DND-41 (cell line): ENCODE measurements around the gene TRIM39.

Experiments used
- ATAC-seq: fragments of 200-7000 bp; cut with Tn5 transposase; 3 replicates; pipeline ENCODE4 v1.9.1; 2021; ENCODE audit warnings: low read depth; ENCODE audit not compliant: insufficient read depth
- DNase-seq: peaks from one replicate; pipeline ENCODE4 v3.0.0-alpha.2; 2020
- H2AFZ ChIP-seq: 2 replicates; pipeline ENCODE4 v1.6.0; 2012; ENCODE audit warnings: low read depth, low read length
- H3K27ac ChIP-seq: 2 replicates; pipeline ENCODE4 v1.5.1; 2012; ENCODE audit warnings: low read length, inconsistent platforms
- H3K27me3 ChIP-seq: fragments of 200-600 bp; sonication (generic); 2 replicates; pipeline ENCODE4 v1.6.0; 2012; ENCODE audit warnings: low read length, mild to moderate bottlenecking, inconsistent platforms; ENCODE audit not compliant: insufficient read depth, poor library complexity
- H3K36me3 ChIP-seq: 2 replicates; pipeline ENCODE4 v1.5.1; 2012; ENCODE audit warnings: low read length, inconsistent platforms; ENCODE audit not compliant: insufficient read depth
- H3K4me1 ChIP-seq: 2 replicates; pipeline ENCODE4 v1.5.1; 2012; ENCODE audit warnings: mild to moderate bottlenecking, low read length; ENCODE audit not compliant: insufficient read depth
- H3K4me2 ChIP-seq: 2 replicates; pipeline ENCODE4 v1.6.0; 2012; ENCODE audit warnings: mild to moderate bottlenecking, moderate library complexity, low read length, inconsistent platforms; ENCODE audit not compliant: insufficient read depth
- H3K4me3 ChIP-seq, 2 experiments: fragments of 200-600 bp in 1 of 2; shearing (Covaris generic) in 1 of 2; 2 replicates each; pipeline ENCODE4 v1.5.1; 2012 to 2016; ENCODE audit warnings: inconsistent platforms in 2 of 2, low read length in 2 of 2, mild to moderate bottlenecking in 2 of 2, low read depth in 1 of 2, moderate library complexity in 1 of 2
- H3K79me2 ChIP-seq: 2 replicates; pipeline ENCODE4 v1.6.0; 2012; ENCODE audit warnings: low read length, inconsistent platforms; ENCODE audit not compliant: insufficient read depth
- H3K9ac ChIP-seq: 2 replicates; pipeline ENCODE4 v1.6.0; 2012; ENCODE audit warnings: low read depth, mild to moderate bottlenecking, inconsistent platforms, low read length, moderate library complexity
- H3K9me3 ChIP-seq: 2 replicates; pipeline ENCODE4 v1.5.1; 2012; ENCODE audit warnings: low read length, moderate library complexity, mild to moderate bottlenecking, inconsistent platforms; ENCODE audit not compliant: insufficient read depth, severe bottlenecking
- H4K20me1 ChIP-seq: 2 replicates; pipeline ENCODE4 v1.6.0; 2012; ENCODE audit warnings: low read length; ENCODE audit not compliant: insufficient read depth
- CTCF ChIP-seq: IDR thresholded peaks from 2 replicates; pipeline ENCODE4 v1.5.1; 2012; ENCODE audit warnings: borderline replicate concordance, low read length, moderate library complexity, mild to moderate bottlenecking; ENCODE audit not compliant: poor library complexity, severe bottlenecking; ENCODE audit errors: extremely low read depth
- EZH2 ChIP-seq: IDR thresholded peaks from 3 replicates; pipeline ENCODE4 v1.6.1; 2012; ENCODE audit warnings: borderline replicate concordance, low read depth, mild to moderate bottlenecking, moderate library complexity, low read length, inconsistent platforms; ENCODE audit not compliant: severe bottlenecking

Gene TRIM39

DNA sequence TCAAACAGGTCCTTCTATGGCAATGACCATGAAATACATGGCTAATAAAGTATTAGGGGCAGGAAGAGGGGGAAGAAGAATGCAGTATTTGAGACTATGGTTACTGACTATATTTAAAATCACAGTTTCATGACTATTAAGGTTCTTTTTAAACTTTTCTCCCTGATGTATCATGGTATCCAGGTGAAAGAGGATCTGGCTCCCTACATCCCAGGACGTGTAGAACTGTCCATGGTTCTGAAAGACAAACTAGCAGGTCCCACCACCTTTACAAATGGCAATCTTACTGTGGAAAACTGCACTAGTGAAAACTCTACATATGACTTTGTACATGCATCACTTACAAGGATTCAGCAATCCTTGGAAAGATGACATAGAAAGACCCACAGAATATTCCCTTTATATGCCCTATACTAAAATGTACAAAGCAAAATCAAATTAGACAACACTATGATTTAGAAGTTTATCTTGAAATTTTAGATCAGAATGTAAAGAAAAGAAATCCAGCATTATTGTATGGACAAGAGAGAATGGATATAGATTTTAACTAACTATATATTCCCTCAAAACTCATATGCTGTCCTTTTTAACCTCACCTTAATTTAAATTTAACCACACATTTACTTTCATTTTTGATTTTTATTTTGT, 51.7 kb downstream of the TRIM39 start:
- no peak overlapping the region for H3K4me3 ChIP-seq
- peaks cover 8% of the 10 kb centered on the region for H3K27me3 ChIP-seq
- H3K4me2 ChIP-seq = no peak overlapping the region
- DNase-seq (no peak), ATAC-seq (no peak; the same call in 2 of the 3 replicates)
- no peak overlapping the region for H3K27ac ChIP-seq
- H3K36me3 ChIP-seq = no peaks in the 10 kb centered on the region
- no peaks in the 10 kb centered on the region for H4K20me1 ChIP-seq
- no peaks in the 10 kb centered on the region for H3K9me3 ChIP-seq
- H3K4me1 ChIP-seq = no peaks in the 10 kb centered on the region
- TF ChIP-seq EZH2 (no peak), CTCF (no peak)
- no peak overlapping the region for H2AFZ ChIP-seq
- no peak overlapping the region for H3K9ac ChIP-seq
- no peaks in the 10 kb centered on the region for H3K79me2 ChIP-seq

GRCh38 chr6:30380464-30380863, 53.7 kb downstream of the TRIM39 start:
- Histone ChIP-seq H3K79me2 (no peaks in the 10 kb centered on the region), H3K4me3 (no peak overlapping the region), H3K27ac (no peak overlapping the region), H4K20me1 (no peaks in the 10 kb centered on the region), H3K4me2 (no peak overlapping the region), H3K27me3 (peaks cover 5% of the 10 kb centered on the region), H3K9me3 (no peaks in the 10 kb centered on the region), H3K4me1 (no peaks in the 10 kb centered on the region), H2AFZ (no peak overlapping the region), H3K9ac (no peak overlapping the region), H3K36me3 (no peaks in the 10 kb centered on the region)
- no peak for ATAC-seq
- TF ChIP-seq CTCF = no peak
- no peak for TF ChIP-seq EZH2
- no peak for DNase-seq

- Histone ChIP-seq H3K27me3 (peaks cover 13% of the 10 kb centered on the region), H3K79me2 (no peaks in the 10 kb centered on the region), H3K4me1 (no peaks in the 10 kb centered on the region), H3K27ac (no peak overlapping the region), H3K4me2 (no peak overlapping the region), H3K9me3 (no peaks in the 10 kb centered on the region), H2AFZ (no peak overlapping the region), H3K4me3 (no peak overlapping the region), H3K9ac (no peak overlapping the region), H4K20me1 (no peaks in the 10 kb centered on the region), H3K36me3 (no peaks in the 10 kb centered on the region)
- TF ChIP-seq EZH2 (no peak), CTCF (no peak)
- ATAC-seq (no peak), DNase-seq (no peak)
These were observed 59.4 kb downstream of the TRIM39 start for GRCh38 chr6:30386166-30386565.

DNA sequence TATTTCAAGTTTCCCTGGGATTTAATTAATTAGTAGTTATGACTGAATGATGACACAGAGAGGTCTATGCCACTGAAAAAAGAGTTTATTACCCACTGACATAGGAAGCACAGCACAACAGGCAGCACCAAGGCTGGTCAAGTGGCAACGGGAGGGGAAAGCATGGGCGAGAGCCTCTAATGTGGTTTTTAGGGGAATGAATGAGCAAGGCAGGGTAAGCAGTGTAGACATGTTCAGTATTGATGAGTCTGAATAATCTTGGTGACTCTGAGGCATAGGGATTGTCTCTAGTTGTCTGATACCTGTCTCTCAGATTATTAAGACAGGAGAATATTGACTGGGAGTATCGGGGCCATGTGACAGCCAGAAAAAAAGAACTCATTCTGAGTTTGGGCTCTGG, 64.5 kb downstream of the TRIM39 start:
- ATAC-seq (no peak), DNase-seq (no peak)
- no peak overlapping the region for H3K4me2 ChIP-seq
- H3K9ac ChIP-seq = no peak overlapping the region
- no peaks in the 10 kb centered on the region for H3K9me3 ChIP-seq
- H3K27ac ChIP-seq = no peak overlapping the region
- H2AFZ ChIP-seq = no peak overlapping the region
- no peak overlapping the region for H3K4me3 ChIP-seq
- H3K4me1 ChIP-seq = no peaks in the 10 kb centered on the region
- TF ChIP-seq EZH2 = no peak
- TF ChIP-seq CTCF = no peak
- H3K79me2 ChIP-seq = no peaks in the 10 kb centered on the region
- H3K36me3 ChIP-seq = no peaks in the 10 kb centered on the region
- no peaks in the 10 kb centered on the region for H4K20me1 ChIP-seq
- H3K27me3 ChIP-seq = peaks cover 44% of the 10 kb centered on the region
